ENCODE results near the gene THSD7B.

DNA sequence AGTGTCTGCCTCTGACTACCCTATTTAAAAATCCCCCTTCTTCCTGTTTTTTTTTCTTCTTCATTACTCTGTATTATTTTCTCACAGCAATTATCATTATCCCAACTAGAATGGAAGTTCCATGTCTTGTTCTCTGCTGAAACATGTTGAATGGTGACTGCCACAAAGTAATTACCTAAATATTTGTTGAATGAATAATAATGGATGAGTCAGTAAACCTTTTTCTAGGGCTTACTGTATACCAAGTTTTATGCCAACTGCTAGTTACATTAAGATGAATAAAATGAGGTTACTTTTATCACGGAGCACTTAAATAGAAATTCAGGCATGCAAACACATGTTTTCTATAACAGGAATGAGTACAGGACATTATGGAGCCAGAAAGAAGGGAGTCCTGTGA, 490.6 kb downstream of the THSD7B start:
- TF ChIP-seq POLR2A (IDR thresholded peaks at IDR 0.05; ENCODE audit: low read length) (no peak), GATA1 (IDR thresholded peaks at IDR 0.05; ENCODE audit: low read depth, low read length) (no peak)

Measured in erythroblast (primary cell).